ENCODE measurements around the gene ZNF668. TPM values are rescaled to one million over a fixed set of nuclear protein-coding genes. Genes with fewer than 3 reads are reported as not detected.

Gene ZNF668
- total and polyA plus RNA-seq, 4 donors: 0.92 to 4.8 (median 3.9) TPM

DNA sequence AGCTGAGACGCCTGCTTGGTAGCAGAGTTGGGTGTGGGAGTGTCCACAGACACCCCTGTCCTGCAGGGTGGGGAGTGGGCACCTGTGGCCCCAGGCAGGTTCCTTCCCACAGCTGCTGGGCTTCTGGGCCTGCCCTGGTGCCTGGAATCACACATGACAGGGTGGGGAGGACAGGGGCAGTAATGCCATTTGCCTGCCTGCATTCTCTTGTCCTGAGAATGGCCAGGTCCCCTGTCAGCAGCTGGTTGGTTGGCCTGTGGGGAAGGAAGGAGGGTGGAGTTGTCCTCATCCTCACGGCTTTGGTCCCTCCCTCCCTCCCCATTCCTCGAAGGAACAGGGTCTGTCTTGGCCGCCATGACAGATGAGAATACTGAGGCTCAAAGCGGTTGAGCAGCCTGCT is 9.5 kb upstream of the ZNF668 start:
- H3K36me3 ChIP-seq (ENCODE audit: control insufficient read depth in 4 of 4, insufficient read depth in 3 of 4, low read depth in 1 of 4, low read length in 3 of 4): peaks cover 5 to 56% (median 23%) of the 10 kb centered on the region in 4 donors
- TF ChIP-seq EGR1 (IDR thresholded peaks at IDR 0.05; ENCODE audit: low read depth in 2 of 2) (no peak), RAD21 (IDR thresholded peaks at IDR 0.05) (no peak), NR2F2 (IDR thresholded peaks at IDR 0.05) (no peak), GABPA (IDR thresholded peaks at IDR 0.05 in 1 of 2, conservative IDR thresholded peaks at IDR 0.05 in 1 of 2) (no peak), HNF4G (IDR thresholded peaks at IDR 0.05) (no peak), HNF4A (conservative IDR thresholded peaks at IDR 0.05) (no peak), YY1 (IDR thresholded peaks at IDR 0.05) (no peak), FOXA2 (IDR thresholded peaks at IDR 0.05) (no peak), RXRA (IDR thresholded peaks at IDR 0.05) (no peak), FOXA1 (IDR thresholded peaks at IDR 0.05) (no peak), JUND (IDR thresholded peaks at IDR 0.05) (no peak), SP1 (IDR thresholded peaks at IDR 0.05) (no peak), TAF1 (conservative IDR thresholded peaks at IDR 0.05) (no peak)
- TF ChIP-seq, protein P1, sequence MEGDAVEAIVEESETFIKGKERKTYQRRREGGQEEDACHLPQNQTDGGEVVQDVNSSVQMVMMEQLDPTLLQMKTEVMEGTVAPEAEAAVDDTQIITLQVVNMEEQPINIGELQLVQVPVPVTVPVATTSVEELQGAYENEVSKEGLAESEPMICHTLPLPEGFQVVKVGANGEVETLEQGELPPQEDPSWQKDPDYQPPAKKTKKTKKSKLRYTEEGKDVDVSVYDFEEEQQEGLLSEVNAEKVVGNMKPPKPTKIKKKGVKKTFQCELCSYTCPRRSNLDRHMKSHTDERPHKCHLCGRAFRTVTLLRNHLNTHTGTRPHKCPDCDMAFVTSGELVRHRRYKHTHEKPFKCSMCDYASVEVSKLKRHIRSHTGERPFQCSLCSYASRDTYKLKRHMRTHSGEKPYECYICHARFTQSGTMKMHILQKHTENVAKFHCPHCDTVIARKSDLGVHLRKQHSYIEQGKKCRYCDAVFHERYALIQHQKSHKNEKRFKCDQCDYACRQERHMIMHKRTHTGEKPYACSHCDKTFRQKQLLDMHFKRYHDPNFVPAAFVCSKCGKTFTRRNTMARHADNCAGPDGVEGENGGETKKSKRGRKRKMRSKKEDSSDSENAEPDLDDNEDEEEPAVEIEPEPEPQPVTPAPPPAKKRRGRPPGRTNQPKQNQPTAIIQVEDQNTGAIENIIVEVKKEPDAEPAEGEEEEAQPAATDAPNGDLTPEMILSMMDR (IDR thresholded peaks at IDR 0.05; ENCODE audit: low read depth, low read length, missing input control): no peak
- TF ChIP-seq, protein P2, sequence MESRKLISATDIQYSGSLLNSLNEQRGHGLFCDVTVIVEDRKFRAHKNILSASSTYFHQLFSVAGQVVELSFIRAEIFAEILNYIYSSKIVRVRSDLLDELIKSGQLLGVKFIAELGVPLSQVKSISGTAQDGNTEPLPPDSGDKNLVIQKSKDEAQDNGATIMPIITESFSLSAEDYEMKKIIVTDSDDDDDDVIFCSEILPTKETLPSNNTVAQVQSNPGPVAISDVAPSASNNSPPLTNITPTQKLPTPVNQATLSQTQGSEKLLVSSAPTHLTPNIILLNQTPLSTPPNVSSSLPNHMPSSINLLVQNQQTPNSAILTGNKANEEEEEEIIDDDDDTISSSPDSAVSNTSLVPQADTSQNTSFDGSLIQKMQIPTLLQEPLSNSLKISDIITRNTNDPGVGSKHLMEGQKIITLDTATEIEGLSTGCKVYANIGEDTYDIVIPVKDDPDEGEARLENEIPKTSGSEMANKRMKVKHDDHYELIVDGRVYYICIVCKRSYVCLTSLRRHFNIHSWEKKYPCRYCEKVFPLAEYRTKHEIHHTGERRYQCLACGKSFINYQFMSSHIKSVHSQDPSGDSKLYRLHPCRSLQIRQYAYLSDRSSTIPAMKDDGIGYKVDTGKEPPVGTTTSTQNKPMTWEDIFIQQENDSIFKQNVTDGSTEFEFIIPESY (IDR thresholded peaks at IDR 0.05): no peak
- TF ChIP-seq, protein P3, sequence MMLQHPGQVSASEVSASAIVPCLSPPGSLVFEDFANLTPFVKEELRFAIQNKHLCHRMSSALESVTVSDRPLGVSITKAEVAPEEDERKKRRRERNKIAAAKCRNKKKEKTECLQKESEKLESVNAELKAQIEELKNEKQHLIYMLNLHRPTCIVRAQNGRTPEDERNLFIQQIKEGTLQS (IDR thresholded peaks at IDR 0.05): no peak
- TF ChIP-seq, protein P4, sequence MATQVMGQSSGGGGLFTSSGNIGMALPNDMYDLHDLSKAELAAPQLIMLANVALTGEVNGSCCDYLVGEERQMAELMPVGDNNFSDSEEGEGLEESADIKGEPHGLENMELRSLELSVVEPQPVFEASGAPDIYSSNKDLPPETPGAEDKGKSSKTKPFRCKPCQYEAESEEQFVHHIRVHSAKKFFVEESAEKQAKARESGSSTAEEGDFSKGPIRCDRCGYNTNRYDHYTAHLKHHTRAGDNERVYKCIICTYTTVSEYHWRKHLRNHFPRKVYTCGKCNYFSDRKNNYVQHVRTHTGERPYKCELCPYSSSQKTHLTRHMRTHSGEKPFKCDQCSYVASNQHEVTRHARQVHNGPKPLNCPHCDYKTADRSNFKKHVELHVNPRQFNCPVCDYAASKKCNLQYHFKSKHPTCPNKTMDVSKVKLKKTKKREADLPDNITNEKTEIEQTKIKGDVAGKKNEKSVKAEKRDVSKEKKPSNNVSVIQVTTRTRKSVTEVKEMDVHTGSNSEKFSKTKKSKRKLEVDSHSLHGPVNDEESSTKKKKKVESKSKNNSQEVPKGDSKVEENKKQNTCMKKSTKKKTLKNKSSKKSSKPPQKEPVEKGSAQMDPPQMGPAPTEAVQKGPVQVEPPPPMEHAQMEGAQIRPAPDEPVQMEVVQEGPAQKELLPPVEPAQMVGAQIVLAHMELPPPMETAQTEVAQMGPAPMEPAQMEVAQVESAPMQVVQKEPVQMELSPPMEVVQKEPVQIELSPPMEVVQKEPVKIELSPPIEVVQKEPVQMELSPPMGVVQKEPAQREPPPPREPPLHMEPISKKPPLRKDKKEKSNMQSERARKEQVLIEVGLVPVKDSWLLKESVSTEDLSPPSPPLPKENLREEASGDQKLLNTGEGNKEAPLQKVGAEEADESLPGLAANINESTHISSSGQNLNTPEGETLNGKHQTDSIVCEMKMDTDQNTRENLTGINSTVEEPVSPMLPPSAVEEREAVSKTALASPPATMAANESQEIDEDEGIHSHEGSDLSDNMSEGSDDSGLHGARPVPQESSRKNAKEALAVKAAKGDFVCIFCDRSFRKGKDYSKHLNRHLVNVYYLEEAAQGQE (IDR thresholded peaks at IDR 0.05): no peak
- no peak overlapping the region for H3K27ac ChIP-seq (ENCODE audit: low read depth in 1 of 2, low read length in 2 of 2)
- DNase-seq (ENCODE audit: low spot score): no peak
- no peak overlapping the region for H3K9ac ChIP-seq (ENCODE audit: low read depth in 1 of 2, low read length in 2 of 2)
- no peaks in the 10 kb centered on the region for H3K27me3 ChIP-seq (ENCODE audit: control insufficient read depth in 4 of 4, insufficient read depth in 4 of 4, low read length in 3 of 4)
- H3K9me3 ChIP-seq (ENCODE audit: control insufficient read depth in 4 of 4, low read length in 3 of 4): no peaks in the 10 kb centered on the region
- WGBS: 54% methylated on average over 5 of the region's 5 CpGs
- H3K4me1 ChIP-seq (ENCODE audit: control insufficient read depth in 4 of 4, insufficient read depth in 4 of 4, low read length in 3 of 4): no peaks in the 10 kb centered on the region
- H3K4me3 ChIP-seq (ENCODE audit: low read depth in 1 of 3, low read length in 3 of 3): no peak overlapping the region

DNA sequence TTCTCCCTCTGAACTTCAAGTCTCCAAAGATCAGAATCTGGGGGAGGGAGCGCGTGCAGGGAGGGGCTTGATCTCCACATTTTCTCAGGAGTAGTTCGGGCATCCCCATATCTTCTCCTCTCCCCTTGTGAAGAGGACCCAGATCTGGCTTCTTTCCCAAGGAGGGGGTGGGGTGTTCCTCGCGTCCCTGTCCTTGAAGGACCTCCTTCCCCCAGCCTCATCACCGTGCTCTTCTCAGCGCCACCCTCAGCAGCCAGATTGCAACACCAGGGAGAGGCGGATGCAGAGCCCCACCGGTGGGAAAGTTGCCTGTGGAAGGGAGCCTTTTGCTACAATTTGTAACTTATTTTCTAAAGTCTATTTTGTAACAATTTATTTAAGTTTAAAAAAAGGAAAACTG is 9.0 kb upstream of the ZNF668 start:
- Histone ChIP-seq H3K4me1 (ENCODE audit: control insufficient read depth in 4 of 4, insufficient read depth in 4 of 4, low read length in 3 of 4) (no peaks in the 10 kb centered on the region), H3K4me3 (ENCODE audit: low read depth in 1 of 3, low read length in 3 of 3) (no peak overlapping the region), H3K27ac (ENCODE audit: low read depth in 1 of 2, low read length in 2 of 2) (no peak overlapping the region), H3K36me3 (ENCODE audit: control insufficient read depth in 4 of 4, insufficient read depth in 3 of 4, low read depth in 1 of 4, low read length in 3 of 4) (peaks cover 5 to 59% (median 26%) of the 10 kb centered on the region in 4 donors), H3K9ac (ENCODE audit: low read depth in 1 of 2, low read length in 2 of 2) (no peak overlapping the region), H3K27me3 (ENCODE audit: control insufficient read depth in 4 of 4, insufficient read depth in 4 of 4, low read length in 3 of 4) (no peaks in the 10 kb centered on the region), H3K9me3 (ENCODE audit: control insufficient read depth in 4 of 4, low read length in 3 of 4) (no peaks in the 10 kb centered on the region)
- 74% methylated on average over 9 of the region's 9 CpGs for WGBS
- no peak for DNase-seq (ENCODE audit: low spot score)
- no peak for TF ChIP-seq TAF1 (conservative IDR thresholded peaks at IDR 0.05)
- no peak for TF ChIP-seq RXRA (IDR thresholded peaks at IDR 0.05)
- TF ChIP-seq HNF4A (conservative IDR thresholded peaks at IDR 0.05): no peak
- TF ChIP-seq, protein P4 (IDR thresholded peaks at IDR 0.05): no peak
- TF ChIP-seq EGR1 (IDR thresholded peaks at IDR 0.05; ENCODE audit: low read depth in 2 of 2): no peak
- TF ChIP-seq FOXA1 (IDR thresholded peaks at IDR 0.05): no peak
- TF ChIP-seq, protein P1 (IDR thresholded peaks at IDR 0.05; ENCODE audit: low read depth, low read length, missing input control): no peak
- TF ChIP-seq FOXA2 (IDR thresholded peaks at IDR 0.05): no peak
- TF ChIP-seq NR2F2 (IDR thresholded peaks at IDR 0.05): no peak
- no peak for TF ChIP-seq RAD21 (IDR thresholded peaks at IDR 0.05)
- TF ChIP-seq, protein P3 (IDR thresholded peaks at IDR 0.05): no peak
- no peak for TF ChIP-seq YY1 (IDR thresholded peaks at IDR 0.05)

Measured in liver (tissue), 9 donors.